IMR-90 (cell line): Measurements from ENCODE around the gene ABCC9. TPM values are rescaled to one million over a fixed set of nuclear protein-coding genes. Genes with fewer than 3 reads are reported as not detected.

Source experiments
- ATAC-seq: fragments of 200-7000 bp; cut with Tn5 transposase; 2 replicates; pipeline ENCODE4 v1.9.1; 2020; ENCODE audit warnings: low read depth, mild to moderate bottlenecking, moderate library complexity
- BruUV-seq: library from RNA; stranded (reverse); fragments of 400-500 nt; replicated peaks from 2 replicates; lab custom pipeline; 2021; lab: Mats Ljungman, UMichigan
- CTCF ChIA-PET: fragments of 300-600 bp; formaldehyde crosslinking; extraction: SDS; loops from one replicate; lab custom pipeline; 2021; ENCODE audit warnings: antibody characterized with exemption; lab: Yijun Ruan, JAX
- POLR2A ChIA-PET: fragments of 300-600 bp; sonication (Branson Sonifier 250); formaldehyde crosslinking; loops from one replicate; lab custom pipeline; 2022; ENCODE audit warnings: antibody characterized with exemption; ENCODE audit not compliant: unreplicated experiment; lab: Charles Lee
- DNase-seq: peaks from one replicate; pipeline ENCODE4 v3.0.0; 2013
- H2AFZ ChIP-seq: replicated peaks from 2 replicates; pipeline ENCODE3; 2013; ENCODE audit warnings: low read length, mild to moderate bottlenecking; ENCODE audit not compliant: poor library complexity
- H2AK5ac ChIP-seq: 2 replicates; pipeline ENCODE4 v1.6.1; 2013; ENCODE audit warnings: low read depth, low read length, inconsistent platforms
- H2AK9ac ChIP-seq: replicated peaks from 2 replicates; pipeline ENCODE3; 2013; ENCODE audit warnings: mild to moderate bottlenecking, low read depth, low read length, moderate library complexity; ENCODE audit not compliant: poor library complexity
- H2BK120ac ChIP-seq: 2 replicates; pipeline ENCODE4 v1.6.1; 2013; ENCODE audit warnings: low read depth, low read length, inconsistent platforms
- H2BK15ac ChIP-seq: 3 replicates; pipeline ENCODE4 v1.6.1; 2013; ENCODE audit warnings: low read depth, low read length, inconsistent platforms
- H2BK20ac ChIP-seq: 2 replicates; pipeline ENCODE4 v1.6.1; 2013; ENCODE audit warnings: low read depth, mild to moderate bottlenecking, inconsistent platforms, low read length, moderate library complexity
- H2BK5ac ChIP-seq: 2 replicates; pipeline ENCODE4 v1.6.1; 2013; ENCODE audit warnings: mild to moderate bottlenecking, low read depth, low read length, inconsistent platforms; ENCODE audit not compliant: poor library complexity, severe bottlenecking
- H3K14ac ChIP-seq: replicated peaks from 2 replicates; pipeline ENCODE4 v1.6.1; 2013; ENCODE audit warnings: low read depth, low read length, inconsistent platforms
- H3K18ac ChIP-seq: 2 replicates; pipeline ENCODE4 v1.6.1; 2013; ENCODE audit warnings: low read depth, low read length, control low read depth
- H3K23ac ChIP-seq: 2 replicates; pipeline ENCODE4 v1.6.1; 2013; ENCODE audit warnings: low read depth, low read length, inconsistent platforms
- H3K27ac ChIP-seq: 2 replicates; pipeline ENCODE4 v1.5.1; 2013; ENCODE audit warnings: mild to moderate bottlenecking, control low read depth, low read length; ENCODE audit not compliant: insufficient read depth
- H3K27me3 ChIP-seq: 2 replicates; pipeline ENCODE4 v1.6.1; 2013; ENCODE audit warnings: low read length; ENCODE audit not compliant: control insufficient read depth, insufficient read depth
- H3K36me3 ChIP-seq: 2 replicates; pipeline ENCODE4 v1.6.1; 2013; ENCODE audit warnings: low read length, mixed read lengths; ENCODE audit not compliant: control insufficient read depth, insufficient read depth
- H3K4ac ChIP-seq: 2 replicates; pipeline ENCODE4 v1.6.1; 2013; ENCODE audit warnings: low read depth, low read length, inconsistent platforms
- H3K4me1 ChIP-seq: 2 replicates; pipeline ENCODE4 v1.6.1; 2013; ENCODE audit warnings: low read length, mixed read lengths; ENCODE audit not compliant: control insufficient read depth, insufficient read depth
- H3K4me2 ChIP-seq: 2 replicates; pipeline ENCODE4 v1.6.1; 2013; ENCODE audit warnings: low read depth, mild to moderate bottlenecking, control low read depth, low read length, moderate library complexity
- H3K4me3 ChIP-seq: 2 replicates; pipeline ENCODE4 v1.5.1; 2013; ENCODE audit warnings: low read depth, mild to moderate bottlenecking, control low read depth, low read length, moderate library complexity; ENCODE audit not compliant: insufficient read depth
- H3K56ac ChIP-seq: 2 replicates; pipeline ENCODE4 v1.6.1; 2013; ENCODE audit warnings: low read length, inconsistent platforms; ENCODE audit not compliant: insufficient read depth; ENCODE audit errors: extremely low read depth
- H3K79me1 ChIP-seq, 2 experiments: 2 replicates each; pipeline ENCODE4 v1.6.1; 2013; ENCODE audit warnings: low read length in 2 of 2, inconsistent platforms in 1 of 2, low read depth in 1 of 2
- H3K9ac ChIP-seq: 2 replicates; pipeline ENCODE4 v1.6.1; 2013; ENCODE audit warnings: low read depth, low read length, control low read depth
- H3K9me1 ChIP-seq: 2 replicates; pipeline ENCODE4 v1.6.1; 2013; ENCODE audit warnings: low read length, inconsistent platforms; ENCODE audit not compliant: insufficient read depth
- H3K9me3 ChIP-seq: 2 replicates; pipeline ENCODE4 v1.6.1; 2013; ENCODE audit warnings: low read length; ENCODE audit not compliant: control insufficient read depth, insufficient read depth
- H4K20me1 ChIP-seq: 2 replicates; pipeline ENCODE4 v1.6.1; 2013; ENCODE audit warnings: low read length, inconsistent platforms; ENCODE audit not compliant: insufficient read depth
- H4K5ac ChIP-seq: 2 replicates; pipeline ENCODE4 v1.6.1; 2013; ENCODE audit warnings: mild to moderate bottlenecking, low read depth, low read length, control low read depth
- H4K8ac ChIP-seq, 2 experiments: 2 replicates each; pipeline ENCODE4 v1.6.1; 2013; ENCODE audit warnings: low read depth in 2 of 2, low read length in 2 of 2, control low read depth in 1 of 2, inconsistent platforms in 1 of 2
- H4K91ac ChIP-seq: 2 replicates; pipeline ENCODE4 v1.6.1; 2013; ENCODE audit warnings: low read depth, low read length, inconsistent platforms; ENCODE audit not compliant: insufficient read depth
- BHLHE40 ChIP-seq: fragments of 150-350 bp; IDR thresholded peaks from 2 replicates; pipeline ENCODE4 v1.6.1; 2016; ENCODE audit warnings: mild to moderate bottlenecking, low read depth, low read length
- CEBPB ChIP-seq: IDR thresholded peaks from 2 replicates; pipeline ENCODE4 v1.6.1; 2012; ENCODE audit warnings: low read depth, low read length, improper control_type of control experiment
- CHD1 ChIP-seq: IDR thresholded peaks from 2 replicates; pipeline ENCODE4 v1.6.1; 2012; ENCODE audit warnings: low read depth, low read length, improper control_type of control experiment
- FOS ChIP-seq: fragments of 150-350 bp; IDR thresholded peaks from 2 replicates; pipeline ENCODE4 v1.6.1; 2016; ENCODE audit warnings: low read depth, low read length
- MAFK ChIP-seq: IDR thresholded peaks from 2 replicates; pipeline ENCODE4 v1.6.1; 2012; ENCODE audit warnings: low read depth, low read length, improper control_type of control experiment
- MAZ ChIP-seq: IDR thresholded peaks from 2 replicates; pipeline ENCODE4 v1.6.1; 2012; ENCODE audit warnings: low read depth, mild to moderate bottlenecking, low read length, improper control_type of control experiment, moderate library complexity, borderline replicate concordance
- MXI1 ChIP-seq: IDR thresholded peaks from 2 replicates; pipeline ENCODE4 v1.6.1; 2012; ENCODE audit warnings: low read depth, mild to moderate bottlenecking, low read length, moderate library complexity, borderline replicate concordance
- NFE2L2 ChIP-seq: fragments of 150-350 bp; IDR thresholded peaks from 2 replicates; pipeline ENCODE4 v1.6.1; 2016; ENCODE audit warnings: low read depth, mild to moderate bottlenecking, low read length
- POLR2A ChIP-seq: IDR thresholded peaks from 2 replicates; pipeline ENCODE4 v1.6.1; 2012; ENCODE audit warnings: mild to moderate bottlenecking, low read depth, low read length
- RAD21 ChIP-seq: IDR thresholded peaks from 2 replicates; pipeline ENCODE4 v1.6.1; 2012; ENCODE audit warnings: low read length, improper control_type of control experiment
- RCOR1 ChIP-seq: IDR thresholded peaks from 2 replicates; pipeline ENCODE4 v1.6.1; 2012; ENCODE audit warnings: mild to moderate bottlenecking, low read length, improper control_type of control experiment; ENCODE audit not compliant: insufficient replicate concordance
- RFX5 ChIP-seq: IDR thresholded peaks from 2 replicates; pipeline ENCODE4 v1.8.0; 2012; ENCODE audit warnings: low read depth, mild to moderate bottlenecking, low read length, moderate library complexity
- SMC3 ChIP-seq: fragments of 150-350 bp; IDR thresholded peaks from 2 replicates; pipeline ENCODE4 v1.6.1; 2016; ENCODE audit warnings: low read depth, mild to moderate bottlenecking, antibody characterized with exemption, low read length, moderate library complexity
- USF2 ChIP-seq: fragments of 150-350 bp; IDR thresholded peaks from 2 replicates; pipeline ENCODE4 v1.6.1; 2017; ENCODE audit warnings: mild to moderate bottlenecking, antibody characterized with exemption, low read length, low read depth
- WGBS, 2 experiments: methylation state at CpG; one replicate each; pipeline versions ENCODE4 v1.1.5 to v1.1.7; 2013; ENCODE audit warnings: missing lambda C conversion rate in 2 of 2; ENCODE audit not compliant: insufficient read length in 1 of 2; ENCODE audit errors: extremely low coverage in 2 of 2; 5-methylcytosine and 5-hydroxymethylcytosine counted together
- dilution Hi-C: fragments of 300-500 bp; cut with HindIII; formaldehyde crosslinking; loops from one replicate; pipeline ENCODE4 v1.14.3; 2018; ENCODE audit warnings: low sequenced_read_pairs; ENCODE audit not compliant: unreplicated experiment
- in situ Hi-C: fragments of 300-500 bp; cut with MboI; formaldehyde crosslinking; loops from 3 replicates; pipeline ENCODE4 v1.14.3; 2019; ENCODE audit warnings: low sequenced_read_pairs, inconsistent platforms, mixed read lengths
- intact Hi-C: fragments of 100-400 bp; cut with micrococcal nuclease; formaldehyde crosslinking; loops from 2 replicates; pipeline ENCODE4 v1.10.0; 2022
- polyA plus RNA-seq, 3 experiments: library from polyadenylated mRNA; depleted of rRNA; stranded (reverse); fragments of >200 nt; gene quantifications; 2 replicates each; pipeline ENCODE4 v1.2.3, GENCODE V29; 2012; ENCODE audit warnings: low replicate concordance in 1 of 3
- total RNA-seq: library from RNA; depleted of rRNA; stranded (reverse); fragments of >200 nt; gene quantifications from 2 replicates; pipeline ENCODE4 v1.2.3, GENCODE V29; 2012
- TF ChIP-seq, protein P1 (sequence below): conservative IDR thresholded peaks from 2 replicates; pipeline ENCODE4 v1.5.1; 2012; ENCODE audit warnings: mild to moderate bottlenecking, low read depth, low read length, improper control_type of control experiment
- TF ChIP-seq, protein P2 (sequence below): fragments of 150-350 bp; IDR thresholded peaks from 2 replicates; pipeline ENCODE4 v1.6.1; 2016; ENCODE audit warnings: low read depth, mild to moderate bottlenecking, low read length, moderate library complexity, borderline replicate concordance

Gene ABCC9
- total and polyA plus RNA-seq, 2 of the 4 experiments (the other 2 are of a cell fraction) = 1.2 to 6.6 TPM

DNA sequence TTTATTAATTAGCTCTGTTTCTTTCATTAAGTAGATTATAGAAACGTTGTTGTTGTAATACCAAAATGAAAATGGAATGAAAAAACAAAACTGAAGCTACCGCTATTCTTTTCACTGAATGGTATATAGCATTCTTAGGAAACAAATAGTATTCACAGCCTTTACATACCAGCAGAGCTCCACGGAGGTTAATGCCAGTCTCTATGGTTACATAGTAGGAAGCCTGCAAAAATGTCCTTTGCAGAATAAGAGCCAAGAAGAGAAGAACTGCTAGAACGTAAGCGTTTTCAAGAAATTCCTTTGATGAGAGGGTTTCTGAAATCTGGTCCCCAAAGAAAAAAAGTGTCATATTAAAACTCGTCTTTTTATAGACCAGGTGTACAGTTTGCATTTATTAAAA, 30.6 kb downstream of the ABCC9 start:
- H4K20me1 ChIP-seq = no peaks in the 10 kb centered on the region

More for the DNA sequence above, 30.6 kb downstream of the ABCC9 start:
- Histone ChIP-seq H3K14ac (no peak overlapping the region), H2BK120ac (no peak overlapping the region), H2AFZ (no peak overlapping the region), H3K27me3 (no peaks in the 10 kb centered on the region), H2BK15ac (no peak overlapping the region), H3K18ac (no peak overlapping the region), H3K4me2 (no peak overlapping the region), H2BK5ac (no peak overlapping the region), H3K9me3 (no peaks in the 10 kb centered on the region), H4K8ac (no peak overlapping the region), H3K56ac (no peak overlapping the region), H3K9me1 (no peaks in the 10 kb centered on the region), H4K91ac (no peak overlapping the region), H3K4ac (no peak overlapping the region), H2AK9ac (no peak overlapping the region), H3K23ac (no peak overlapping the region), H3K4me1 (no peaks in the 10 kb centered on the region), H3K9ac (no peak overlapping the region), H3K79me1 (no peaks in the 10 kb centered on the region), H3K4me3 (no peak overlapping the region), H2AK5ac (no peak overlapping the region), H3K27ac (no peak overlapping the region), H4K5ac (no peak overlapping the region), H2BK20ac (no peak overlapping the region), H3K36me3 (no peaks in the 10 kb centered on the region)
- ChIA-PET CTCF (interaction anchor here (0.6 kb wide), 1 partner anchor 15 kb away, joined by 3 read pairs; no protein-coding TSS in a partner anchor), POLR2A (no interaction called here)
- dilution Hi-C loops (no loop called here), intact Hi-C loops (loop anchor here (1.0 kb wide), 1 partner anchor 11 kb away; no protein-coding TSS in a partner anchor), in situ Hi-C loops (no loop called here)
- BruUV-seq = no TSS peak
- no peak for DNase-seq
- no peak for ATAC-seq
- TF ChIP-seq SMC3 (no peak), FOS (no peak), POLR2A (no peak), MAZ (no peak), CHD1 (no peak), RCOR1 (no peak), NFE2L2 (no peak), MAFK (no peak), MXI1 (no peak), RFX5 (no peak), CEBPB (no peak), BHLHE40 (no peak), USF2 (no peak), RAD21 (no peak)
- TF ChIP-seq, protein P1, sequence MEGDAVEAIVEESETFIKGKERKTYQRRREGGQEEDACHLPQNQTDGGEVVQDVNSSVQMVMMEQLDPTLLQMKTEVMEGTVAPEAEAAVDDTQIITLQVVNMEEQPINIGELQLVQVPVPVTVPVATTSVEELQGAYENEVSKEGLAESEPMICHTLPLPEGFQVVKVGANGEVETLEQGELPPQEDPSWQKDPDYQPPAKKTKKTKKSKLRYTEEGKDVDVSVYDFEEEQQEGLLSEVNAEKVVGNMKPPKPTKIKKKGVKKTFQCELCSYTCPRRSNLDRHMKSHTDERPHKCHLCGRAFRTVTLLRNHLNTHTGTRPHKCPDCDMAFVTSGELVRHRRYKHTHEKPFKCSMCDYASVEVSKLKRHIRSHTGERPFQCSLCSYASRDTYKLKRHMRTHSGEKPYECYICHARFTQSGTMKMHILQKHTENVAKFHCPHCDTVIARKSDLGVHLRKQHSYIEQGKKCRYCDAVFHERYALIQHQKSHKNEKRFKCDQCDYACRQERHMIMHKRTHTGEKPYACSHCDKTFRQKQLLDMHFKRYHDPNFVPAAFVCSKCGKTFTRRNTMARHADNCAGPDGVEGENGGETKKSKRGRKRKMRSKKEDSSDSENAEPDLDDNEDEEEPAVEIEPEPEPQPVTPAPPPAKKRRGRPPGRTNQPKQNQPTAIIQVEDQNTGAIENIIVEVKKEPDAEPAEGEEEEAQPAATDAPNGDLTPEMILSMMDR = no peak
- TF ChIP-seq, protein P2, sequence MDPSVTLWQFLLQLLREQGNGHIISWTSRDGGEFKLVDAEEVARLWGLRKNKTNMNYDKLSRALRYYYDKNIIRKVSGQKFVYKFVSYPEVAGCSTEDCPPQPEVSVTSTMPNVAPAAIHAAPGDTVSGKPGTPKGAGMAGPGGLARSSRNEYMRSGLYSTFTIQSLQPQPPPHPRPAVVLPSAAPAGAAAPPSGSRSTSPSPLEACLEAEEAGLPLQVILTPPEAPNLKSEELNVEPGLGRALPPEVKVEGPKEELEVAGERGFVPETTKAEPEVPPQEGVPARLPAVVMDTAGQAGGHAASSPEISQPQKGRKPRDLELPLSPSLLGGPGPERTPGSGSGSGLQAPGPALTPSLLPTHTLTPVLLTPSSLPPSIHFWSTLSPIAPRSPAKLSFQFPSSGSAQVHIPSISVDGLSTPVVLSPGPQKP = no peak
- WGBS, 2 experiments = no CpG with 5 or more reads among the region's 6 CpGs
